HL-60 (cell line): ENCODE data around the gene ECM2.

Experiments
- POLR2AphosphoS5 ChIP-seq: IDR thresholded peaks from 2 replicates; pipeline ENCODE4 v1.6.1; 2012; ENCODE audit warnings: low read depth
- TF ChIP-seq, protein P1 (sequence below): IDR thresholded peaks from one replicate; pipeline ENCODE4 v1.5.1; 2011; ENCODE audit warnings: low read length, control low read depth, inconsistent platforms; ENCODE audit not compliant: insufficient read depth
- TF ChIP-seq, protein P2 (sequence below): IDR thresholded peaks from 2 replicates; pipeline ENCODE4 v1.6.1; 2012; ENCODE audit warnings: low read depth; ENCODE audit not compliant: insufficient replicate concordance

DNA sequence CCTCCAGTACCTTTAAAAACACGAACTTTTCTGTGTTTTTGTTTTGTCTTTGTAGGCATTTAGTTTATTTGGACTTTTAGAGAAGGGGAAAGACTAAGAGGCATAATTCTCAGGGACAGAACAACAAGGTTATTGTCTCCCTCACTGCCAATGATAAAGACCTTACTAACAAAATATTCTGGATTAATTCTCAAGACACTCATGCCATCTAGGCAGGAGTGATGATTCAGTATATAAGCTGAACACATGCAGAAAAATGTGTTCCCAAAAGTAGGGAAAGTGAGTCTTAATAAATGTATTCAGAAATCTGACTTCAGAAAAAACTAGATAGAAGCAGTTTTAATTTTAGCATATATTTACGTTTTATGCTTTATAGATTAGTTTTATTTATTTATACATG, 36.1 kb downstream of the ECM2 start:
- TF ChIP-seq, protein P1, sequence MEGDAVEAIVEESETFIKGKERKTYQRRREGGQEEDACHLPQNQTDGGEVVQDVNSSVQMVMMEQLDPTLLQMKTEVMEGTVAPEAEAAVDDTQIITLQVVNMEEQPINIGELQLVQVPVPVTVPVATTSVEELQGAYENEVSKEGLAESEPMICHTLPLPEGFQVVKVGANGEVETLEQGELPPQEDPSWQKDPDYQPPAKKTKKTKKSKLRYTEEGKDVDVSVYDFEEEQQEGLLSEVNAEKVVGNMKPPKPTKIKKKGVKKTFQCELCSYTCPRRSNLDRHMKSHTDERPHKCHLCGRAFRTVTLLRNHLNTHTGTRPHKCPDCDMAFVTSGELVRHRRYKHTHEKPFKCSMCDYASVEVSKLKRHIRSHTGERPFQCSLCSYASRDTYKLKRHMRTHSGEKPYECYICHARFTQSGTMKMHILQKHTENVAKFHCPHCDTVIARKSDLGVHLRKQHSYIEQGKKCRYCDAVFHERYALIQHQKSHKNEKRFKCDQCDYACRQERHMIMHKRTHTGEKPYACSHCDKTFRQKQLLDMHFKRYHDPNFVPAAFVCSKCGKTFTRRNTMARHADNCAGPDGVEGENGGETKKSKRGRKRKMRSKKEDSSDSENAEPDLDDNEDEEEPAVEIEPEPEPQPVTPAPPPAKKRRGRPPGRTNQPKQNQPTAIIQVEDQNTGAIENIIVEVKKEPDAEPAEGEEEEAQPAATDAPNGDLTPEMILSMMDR: no peak
- TF ChIP-seq, protein P2, sequence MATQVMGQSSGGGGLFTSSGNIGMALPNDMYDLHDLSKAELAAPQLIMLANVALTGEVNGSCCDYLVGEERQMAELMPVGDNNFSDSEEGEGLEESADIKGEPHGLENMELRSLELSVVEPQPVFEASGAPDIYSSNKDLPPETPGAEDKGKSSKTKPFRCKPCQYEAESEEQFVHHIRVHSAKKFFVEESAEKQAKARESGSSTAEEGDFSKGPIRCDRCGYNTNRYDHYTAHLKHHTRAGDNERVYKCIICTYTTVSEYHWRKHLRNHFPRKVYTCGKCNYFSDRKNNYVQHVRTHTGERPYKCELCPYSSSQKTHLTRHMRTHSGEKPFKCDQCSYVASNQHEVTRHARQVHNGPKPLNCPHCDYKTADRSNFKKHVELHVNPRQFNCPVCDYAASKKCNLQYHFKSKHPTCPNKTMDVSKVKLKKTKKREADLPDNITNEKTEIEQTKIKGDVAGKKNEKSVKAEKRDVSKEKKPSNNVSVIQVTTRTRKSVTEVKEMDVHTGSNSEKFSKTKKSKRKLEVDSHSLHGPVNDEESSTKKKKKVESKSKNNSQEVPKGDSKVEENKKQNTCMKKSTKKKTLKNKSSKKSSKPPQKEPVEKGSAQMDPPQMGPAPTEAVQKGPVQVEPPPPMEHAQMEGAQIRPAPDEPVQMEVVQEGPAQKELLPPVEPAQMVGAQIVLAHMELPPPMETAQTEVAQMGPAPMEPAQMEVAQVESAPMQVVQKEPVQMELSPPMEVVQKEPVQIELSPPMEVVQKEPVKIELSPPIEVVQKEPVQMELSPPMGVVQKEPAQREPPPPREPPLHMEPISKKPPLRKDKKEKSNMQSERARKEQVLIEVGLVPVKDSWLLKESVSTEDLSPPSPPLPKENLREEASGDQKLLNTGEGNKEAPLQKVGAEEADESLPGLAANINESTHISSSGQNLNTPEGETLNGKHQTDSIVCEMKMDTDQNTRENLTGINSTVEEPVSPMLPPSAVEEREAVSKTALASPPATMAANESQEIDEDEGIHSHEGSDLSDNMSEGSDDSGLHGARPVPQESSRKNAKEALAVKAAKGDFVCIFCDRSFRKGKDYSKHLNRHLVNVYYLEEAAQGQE: no peak
- TF ChIP-seq POLR2AphosphoS5: no peak
